COLO829 (cell line): Measurements from ENCODE around the gene HCRT.
A peak's percentile ranks its signal among the peaks of the same experiment; 100 is the strongest.
"Not testable (repeated sequence)": the region's sequence is repeated elsewhere in the genome, so short reads cannot be mapped to it uniquely, and the experiment has no call there.

Experiments
- DNase-seq: peaks from one replicate; pipeline ENCODE4 v3.0.0; 2012; ENCODE audit warnings: low spot score

HCRT gene

DNA sequence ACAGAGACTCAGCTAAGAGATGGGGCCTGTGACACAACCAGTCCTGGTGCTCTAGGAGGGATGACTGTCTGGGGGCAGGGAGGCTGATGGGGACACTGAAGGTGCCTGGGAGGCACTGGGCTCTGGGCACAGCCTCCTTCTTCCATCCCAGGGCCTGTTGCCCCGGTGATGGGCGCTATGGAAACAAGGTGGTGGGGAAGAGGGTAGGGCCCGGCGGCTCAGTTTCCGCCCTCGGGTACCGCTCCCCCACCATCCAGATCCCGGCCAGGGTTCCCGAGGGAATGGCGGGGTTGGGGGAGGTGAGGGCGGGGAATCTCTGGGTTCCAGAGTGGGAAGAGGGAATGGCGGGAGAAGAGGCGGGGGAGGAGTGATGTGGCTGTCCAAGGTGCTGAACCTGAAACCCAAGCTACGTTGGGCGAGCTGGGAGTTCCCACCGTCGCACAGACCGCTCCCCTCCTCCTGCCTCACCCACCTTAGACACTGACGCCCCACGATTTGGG is 5.3 kb downstream of the HCRT start:
- DNase-seq: peak; percentile 74

DNA sequence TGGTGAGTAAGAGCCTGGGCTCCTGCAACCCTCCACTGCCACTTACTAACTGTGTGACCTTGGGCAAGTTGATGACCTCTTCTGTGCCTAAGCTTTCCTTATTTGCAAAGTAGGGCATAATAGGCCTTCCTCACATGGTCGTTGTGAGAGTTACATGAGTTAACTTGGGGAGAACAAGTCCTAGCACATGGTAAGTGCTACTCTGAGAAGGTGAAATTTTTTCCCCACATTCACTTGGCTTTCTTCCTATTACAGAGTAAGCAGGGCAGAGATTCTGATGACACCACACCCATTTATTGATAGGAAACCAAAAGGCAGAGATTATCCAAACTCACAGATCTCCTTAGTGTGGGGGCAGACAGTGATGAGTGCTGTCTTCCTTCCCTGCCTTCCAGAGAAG is 5.9 kb downstream of the HCRT start:
- DNase-seq: no peak

DNA sequence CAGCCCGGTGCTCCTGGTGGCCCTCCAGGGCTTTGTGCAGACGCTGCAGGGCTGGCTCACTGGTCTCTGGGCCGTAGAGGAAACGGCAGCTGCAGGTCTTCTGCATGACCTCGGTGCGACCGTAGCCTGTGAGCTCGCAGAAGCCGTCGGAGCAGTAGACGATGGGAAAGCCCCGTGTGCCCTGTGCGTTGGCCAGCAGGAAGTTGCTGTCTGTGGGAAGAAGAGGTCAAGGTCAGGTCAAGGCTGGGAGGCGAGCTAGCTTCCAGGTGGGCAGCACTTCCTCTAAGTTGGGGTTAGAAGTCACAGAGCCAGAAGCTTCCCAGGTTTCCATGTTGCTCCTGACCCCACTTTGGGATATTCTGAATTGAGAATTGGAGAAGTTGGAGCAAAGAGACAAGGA is 6.4 kb downstream of the HCRT start:
- no peak for DNase-seq

DNA sequence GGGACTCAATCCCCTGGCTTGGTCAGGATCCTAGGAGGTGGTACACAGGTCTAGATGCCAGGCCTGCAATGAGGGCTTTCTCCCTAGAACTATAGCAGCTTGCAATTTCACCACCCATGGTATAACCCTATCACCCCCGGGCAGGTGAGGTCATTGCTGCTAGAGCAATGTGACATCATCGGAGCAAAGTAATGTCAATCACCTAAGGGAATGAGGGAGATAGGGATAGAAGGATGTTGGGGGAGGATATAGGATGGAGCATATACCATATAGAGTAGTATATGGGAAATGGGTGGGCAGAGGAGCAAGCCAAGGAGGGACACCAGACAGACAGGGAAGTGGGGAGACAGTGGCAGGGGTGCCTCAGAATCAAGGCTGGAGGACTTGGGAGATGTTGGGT is 7.6 kb downstream of the HCRT start:
- no peak for DNase-seq

DNA sequence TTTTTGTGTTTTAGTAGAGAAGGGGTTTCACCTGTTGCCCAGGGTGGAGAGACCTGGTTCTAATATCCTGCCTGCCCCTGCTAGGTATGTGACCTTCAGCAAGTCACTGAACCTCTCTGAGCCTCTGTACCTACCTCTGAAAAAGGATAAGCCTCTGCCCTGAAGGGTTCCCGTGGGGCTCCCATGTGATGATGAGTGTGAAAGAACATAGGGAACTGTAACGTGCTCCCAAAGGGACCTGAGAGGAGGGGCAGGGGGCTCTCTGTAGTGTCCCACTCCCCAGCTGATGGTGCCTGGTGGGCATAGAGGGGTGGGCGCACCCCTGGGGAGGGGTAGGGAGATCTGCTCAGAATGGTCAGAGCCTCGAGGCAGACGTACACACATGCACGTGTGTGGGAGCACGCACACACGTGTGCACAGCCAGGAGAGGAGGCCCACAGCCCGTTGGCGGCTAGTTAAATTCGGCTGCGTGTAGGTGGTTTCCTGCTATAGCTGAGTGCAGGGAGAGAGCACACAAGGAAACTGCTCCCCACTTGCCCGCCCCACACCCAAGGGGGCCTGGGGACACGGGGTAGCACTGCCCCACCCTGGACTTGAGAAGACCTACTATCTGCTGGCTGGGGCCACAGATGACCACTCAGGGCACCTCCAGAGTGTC is 11.0 kb downstream of the HCRT start:
- DNase-seq: no peak

DNA sequence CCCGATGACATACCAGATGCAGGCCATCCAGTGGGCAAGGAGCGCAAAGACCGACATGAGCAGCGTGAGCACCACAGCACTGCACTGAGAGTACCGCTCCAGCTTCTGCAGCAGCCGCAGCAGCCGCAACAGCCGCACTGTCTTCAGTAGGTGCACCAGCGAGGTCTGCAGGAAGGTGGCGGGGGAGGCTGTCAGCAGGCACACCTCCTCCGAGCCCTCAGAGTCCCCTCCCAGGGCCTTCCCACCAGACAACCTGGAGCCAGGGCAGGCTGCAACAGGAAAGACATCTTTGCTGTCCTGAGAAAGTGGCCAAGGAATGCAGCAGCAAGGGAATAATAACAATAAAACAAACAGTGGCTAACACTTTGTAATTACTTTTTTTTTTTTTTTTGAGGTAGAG is 13.4 kb downstream of the HCRT start:
- no peak for DNase-seq

DNA sequence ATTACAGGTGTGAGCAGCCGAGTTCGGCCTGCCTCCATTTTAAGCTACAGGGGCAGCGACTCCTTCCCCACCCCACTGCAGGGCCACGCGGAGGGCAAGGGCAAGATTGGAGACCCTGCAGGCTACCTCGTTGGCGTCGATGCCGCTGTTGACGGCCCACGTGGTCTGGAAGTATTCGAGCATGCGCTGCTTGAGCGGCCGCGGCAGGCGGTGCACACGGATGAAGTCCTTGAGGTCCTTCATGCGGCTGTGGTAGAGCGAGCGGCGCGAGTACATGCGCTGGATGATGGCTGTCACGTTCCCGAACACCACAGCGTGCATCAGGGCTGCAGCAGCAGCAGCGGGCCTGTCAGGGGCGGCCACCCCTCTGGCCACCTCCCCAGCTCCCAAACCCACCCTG is 15.9 kb downstream of the HCRT start:
- no peak for DNase-seq

DNA sequence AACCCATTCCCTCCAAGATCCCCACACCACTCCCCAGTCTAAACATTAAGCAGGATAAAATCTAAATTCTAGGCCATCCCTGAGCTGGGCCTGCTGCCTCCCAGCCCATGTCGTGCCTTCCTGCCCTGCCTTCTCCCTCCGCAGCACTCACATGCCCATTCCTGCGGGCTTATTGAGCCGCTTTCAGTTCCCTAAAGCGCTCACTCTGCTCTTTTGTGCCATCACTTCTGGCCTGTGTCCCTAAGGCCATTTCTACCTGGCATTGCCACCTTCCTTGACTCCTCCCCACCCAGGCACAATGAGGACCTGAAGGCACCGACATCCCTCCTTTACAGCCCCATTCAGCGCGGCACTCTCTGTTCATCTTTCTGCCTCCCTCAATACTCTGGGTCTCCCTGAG is 17.4 kb downstream of the HCRT start:
- DNase-seq: no peak

DNA sequence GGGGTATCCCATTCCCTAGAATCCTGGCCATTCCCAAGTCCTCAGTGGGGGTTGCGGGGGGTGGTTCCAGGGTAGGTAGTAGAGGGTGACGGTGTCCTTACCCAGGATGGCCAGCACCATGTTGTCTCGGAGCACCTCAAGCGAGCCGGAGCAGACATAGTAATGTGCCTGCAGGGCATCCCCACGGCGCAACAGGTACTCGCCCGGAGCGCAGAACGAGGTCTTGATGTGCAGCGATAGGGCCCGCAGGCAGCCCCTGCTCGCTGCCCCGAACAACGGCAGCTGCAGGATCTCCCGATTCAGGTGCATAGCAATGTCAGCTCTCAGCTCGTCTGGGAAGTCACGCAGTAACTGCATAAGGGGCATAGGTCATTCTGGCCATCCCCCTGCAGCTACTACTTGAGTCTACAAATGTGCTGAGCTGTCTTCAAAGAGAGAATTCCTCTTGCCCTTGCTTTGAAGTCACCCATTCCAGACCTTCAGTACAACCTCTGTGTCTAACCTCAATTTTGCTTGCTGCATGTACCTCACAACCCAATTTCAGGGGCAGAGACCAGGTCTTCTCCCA is 19.0 kb downstream of the HCRT start:
- DNase-seq: no peak

DNA sequence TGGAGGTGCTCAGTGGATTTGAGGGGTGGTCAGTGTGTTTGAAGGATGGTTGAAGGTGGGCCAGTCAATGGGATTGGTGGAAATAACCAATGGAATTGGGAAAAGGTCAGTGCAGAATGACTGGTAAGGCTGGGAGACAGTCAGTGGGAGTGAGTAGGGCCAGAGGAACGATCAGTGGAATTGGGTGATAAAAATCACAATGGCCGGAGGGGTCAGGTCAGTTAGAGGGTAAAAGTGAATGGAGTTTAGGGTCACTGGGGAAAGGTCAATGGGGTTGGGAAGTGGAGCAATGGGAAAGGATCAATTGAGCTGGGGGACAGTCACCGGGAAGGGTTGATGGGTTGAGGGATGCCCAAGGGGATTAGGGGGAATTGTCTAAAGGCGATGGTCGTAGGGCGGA is 19.5 kb downstream of the HCRT start:
- no peak for DNase-seq

DNA sequence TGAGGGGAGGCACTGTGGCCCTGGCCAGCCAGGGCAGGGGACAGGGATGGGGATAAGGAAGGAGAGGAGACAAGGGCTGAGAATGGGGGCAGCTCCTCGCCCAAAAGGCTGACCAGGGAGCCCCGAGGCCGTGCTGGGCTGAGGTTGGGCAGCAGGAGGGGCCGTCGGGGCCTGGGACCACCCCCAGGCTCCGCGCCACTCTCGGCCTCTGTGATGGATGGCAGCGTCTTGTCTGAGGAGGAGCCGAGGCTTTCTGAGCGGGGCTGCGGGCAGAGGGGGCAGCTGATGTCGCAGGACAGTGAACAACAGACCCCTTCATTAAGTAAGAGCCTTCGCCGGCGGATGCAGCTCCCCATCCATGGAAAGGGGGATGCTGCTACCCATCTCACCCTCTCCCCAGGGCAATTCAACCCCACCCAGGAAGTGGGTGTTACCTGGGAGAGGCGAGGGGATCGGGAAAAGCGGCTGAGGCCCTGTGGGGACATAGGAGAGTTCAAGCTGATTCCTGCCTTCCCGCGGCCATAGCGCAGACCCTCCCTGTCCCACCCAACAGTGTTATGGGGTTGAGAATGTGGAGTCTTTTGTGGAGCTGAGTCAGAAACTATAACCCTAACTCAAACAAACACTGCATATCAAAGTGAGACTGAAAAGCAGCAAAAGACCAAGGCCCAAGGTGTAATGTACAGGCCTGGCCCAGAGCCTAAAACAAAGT is 21.4 kb downstream of the HCRT start:
- no peak for DNase-seq

DNA sequence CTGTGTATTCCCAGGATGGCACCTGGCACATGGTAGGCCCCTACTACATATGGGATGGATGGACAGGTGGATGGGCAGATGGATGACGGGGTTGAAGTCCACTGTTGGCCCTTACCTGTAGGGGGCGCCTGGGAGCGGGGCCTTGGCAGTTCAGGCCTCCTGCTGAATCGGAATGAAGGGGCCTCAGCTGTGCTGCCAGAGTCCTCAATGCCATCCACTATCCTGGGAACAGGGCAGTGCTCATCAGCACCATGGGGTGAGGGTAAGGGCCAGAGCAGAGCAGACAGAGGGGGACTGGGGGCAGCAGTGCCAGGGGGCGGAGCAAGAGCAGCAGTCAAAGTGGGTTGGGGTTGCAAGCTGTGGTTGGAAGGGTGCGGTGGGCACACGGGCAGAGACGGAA is 22.1 kb downstream of the HCRT start:
- DNase-seq: no peak

DNA sequence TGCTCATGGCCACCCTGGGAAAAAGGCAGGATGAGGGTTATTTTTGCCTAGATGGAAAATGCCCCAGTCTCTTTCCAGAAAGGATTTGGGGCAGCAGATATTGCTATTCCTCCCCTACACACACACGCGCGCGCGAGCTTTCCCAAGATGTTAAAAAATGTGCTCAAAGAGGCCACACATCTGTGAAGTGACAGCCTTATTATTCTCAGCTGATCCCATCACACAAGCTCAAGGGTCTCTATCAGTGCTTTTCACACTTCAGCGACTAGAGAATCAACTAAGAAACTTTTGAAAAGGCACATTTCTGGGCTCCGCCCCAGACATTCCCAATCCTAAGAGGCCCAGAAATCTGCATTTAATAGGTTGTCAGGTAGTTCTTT is 24.7 kb downstream of the HCRT start:
- DNase-seq: no peak

DNA sequence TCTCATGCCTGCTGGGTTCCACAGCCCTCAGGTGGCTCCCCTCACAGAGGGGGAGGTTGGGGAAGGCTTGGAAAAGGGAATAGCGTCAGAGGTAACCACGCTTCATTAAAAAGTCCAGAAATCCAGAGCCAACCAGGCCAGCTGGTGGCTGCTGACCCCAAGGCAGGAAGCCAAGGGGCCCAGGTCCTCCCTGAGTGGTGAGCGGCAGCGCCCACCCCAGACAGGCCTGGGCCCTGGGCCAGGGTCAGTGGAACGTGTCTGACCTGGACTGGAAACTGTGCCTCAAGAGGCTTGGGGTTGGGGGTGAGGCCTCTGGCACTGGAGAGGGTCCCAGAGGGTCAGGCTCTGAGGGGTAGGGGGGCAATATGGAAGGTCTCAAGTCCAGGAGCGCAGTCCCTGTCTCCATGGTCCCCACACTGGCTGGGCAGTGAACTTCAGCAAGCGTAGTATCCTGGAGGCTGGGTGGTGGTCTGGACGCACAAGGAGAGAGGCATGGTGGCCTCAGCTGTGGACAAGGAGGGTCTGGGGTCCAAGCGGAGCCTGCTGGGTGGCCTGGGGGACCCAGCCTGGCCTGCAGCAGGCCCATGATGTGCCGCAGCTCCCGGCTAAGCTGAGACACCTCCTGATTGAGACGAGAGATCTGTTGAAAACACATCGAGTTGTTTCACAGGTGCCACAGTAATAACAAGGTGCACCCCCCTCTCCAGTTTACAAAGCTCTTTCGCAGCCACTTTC is 25.3 kb downstream of the HCRT start:
- DNase-seq: no peak

DNA sequence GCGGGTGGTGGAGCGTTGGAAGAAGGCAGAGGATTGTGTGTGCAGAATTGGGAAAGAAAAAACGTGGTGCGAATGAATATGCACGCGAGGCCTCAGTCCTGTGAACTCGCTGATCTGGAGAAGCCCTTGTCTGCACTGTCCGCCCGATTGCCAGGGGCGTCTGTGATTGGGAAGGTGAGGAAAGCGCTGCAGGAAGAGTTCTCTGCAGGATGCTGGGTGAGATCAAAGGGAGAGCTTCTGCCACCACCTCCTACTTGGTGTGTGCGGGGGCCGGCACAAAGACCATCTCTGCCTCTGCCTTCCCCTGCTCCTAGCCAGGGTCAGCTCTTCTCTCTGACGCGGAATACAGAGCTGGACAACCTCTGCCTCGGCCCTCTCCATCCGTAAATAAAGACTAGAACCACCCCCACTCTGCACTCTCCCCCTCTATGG is 29.6 kb downstream of the HCRT start:
- DNase-seq: no peak

DNA sequence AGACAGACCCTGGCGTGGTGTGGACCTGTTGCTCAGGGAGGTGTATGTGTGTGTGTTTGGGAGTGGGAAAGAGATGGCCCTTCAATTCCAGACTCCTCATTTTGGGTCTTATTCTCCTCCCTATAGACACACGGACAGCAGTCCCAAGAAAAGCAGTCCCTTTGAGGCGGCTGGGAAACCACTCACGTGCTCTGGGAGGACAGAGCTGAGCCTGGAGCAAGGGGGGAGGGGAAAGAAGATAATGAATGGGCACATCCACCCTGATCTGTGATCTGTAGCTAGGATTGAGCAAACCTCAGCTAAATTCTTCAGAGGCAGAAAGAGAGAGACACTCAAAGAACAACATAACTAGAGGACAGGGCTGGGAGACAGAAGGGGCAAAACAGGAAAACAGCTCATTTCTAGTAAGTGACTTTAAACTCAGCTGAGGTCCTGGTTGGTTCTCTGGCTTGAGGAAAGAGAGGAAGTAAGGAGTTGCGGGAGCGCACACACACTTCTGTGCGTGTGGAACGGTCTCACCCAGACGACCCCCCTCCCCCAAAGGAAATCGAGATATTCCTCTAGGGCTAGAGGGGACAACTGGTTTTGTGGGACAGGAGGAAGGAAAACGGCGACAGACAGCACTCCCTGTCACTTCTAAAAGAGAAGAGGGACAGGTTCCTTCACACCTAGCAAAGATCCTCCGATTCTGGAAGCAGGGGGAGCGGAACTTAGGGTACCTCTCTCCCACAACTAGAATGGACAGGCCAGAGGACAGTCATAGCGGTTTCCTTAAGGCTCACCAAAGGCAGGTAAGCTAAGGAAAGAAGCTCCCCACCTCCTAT is 31.1 kb downstream of the HCRT start:
- DNase-seq: peak; percentile 31

DNA sequence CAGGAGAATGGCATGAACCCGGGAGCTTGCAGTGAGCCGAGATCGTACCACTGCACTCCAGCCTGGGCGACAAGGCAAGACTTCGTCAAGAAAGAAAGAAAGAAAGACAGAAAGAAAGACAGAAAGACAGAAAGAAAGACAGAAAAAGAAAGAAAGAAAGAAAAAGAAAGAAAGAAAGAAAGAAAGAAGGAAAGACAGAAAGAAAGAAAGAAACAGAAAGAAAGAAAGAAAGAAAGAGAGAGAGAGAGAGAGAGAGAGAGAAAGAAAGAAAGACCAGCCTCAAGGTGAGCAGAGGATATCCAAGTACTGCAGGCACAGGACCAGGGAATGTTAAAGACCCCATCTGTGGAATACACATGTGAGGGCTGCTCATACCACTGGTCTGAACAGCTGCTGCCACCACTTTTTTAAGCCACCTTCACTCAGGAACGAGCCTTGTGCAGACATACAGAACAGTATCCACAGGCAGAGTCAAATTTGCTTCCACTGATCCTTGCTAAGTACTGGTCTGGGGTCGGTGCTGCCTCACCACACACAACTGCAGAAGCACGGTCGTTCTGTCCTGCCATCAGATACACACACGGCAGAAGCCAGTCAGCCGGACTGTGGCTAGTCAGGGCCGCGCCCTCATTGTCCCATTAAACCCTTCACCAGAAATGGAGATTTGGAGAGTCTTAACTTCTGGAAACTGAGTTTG is 38.2 kb downstream of the HCRT start:
- DNase-seq: no peak

DNA sequence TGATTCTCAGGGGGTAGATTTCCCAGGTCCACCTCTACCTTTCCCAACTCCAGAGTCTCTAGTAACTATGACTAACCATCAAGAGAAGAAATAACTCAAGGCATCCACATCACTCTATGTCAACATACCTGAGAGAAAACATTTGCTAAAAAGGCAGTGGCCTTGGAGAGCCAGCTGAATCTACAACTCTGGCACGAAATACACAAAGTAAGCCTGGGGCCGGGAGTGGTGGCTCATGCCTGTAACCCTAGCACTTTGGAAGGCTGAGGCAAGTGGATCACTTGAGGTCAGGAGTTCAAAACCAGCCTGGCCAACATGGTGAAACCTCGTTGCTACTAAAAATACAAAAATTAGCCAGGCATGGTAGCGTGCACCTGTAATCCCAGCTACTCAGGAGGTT is 42.1 kb downstream of the HCRT start:
- not testable (repeated sequence) for DNase-seq

DNA sequence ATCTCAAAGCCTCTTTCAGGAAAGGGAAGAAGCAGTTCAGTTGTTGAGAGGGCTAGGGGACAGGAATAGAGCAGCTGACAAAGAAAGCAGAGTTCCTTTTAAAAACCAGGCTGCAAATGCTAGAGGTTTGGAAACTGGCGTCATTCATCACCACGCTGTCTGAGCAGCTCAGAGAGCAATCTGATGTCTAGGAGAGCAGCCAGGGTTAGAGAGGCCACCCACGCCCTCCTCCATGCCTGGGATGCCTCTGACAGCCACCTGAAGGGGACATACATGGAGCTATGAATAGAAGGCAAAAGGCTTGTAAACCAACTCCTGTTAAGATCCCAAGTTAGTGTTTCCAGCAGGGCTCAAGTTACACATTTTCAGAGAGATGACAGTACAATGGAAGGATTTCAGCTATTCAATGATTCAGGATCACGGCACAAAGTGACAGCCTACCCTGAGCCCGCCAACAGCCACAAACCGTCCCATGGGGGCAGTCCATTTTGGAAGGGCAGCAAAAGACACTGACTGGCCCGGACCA is 42.8 kb downstream of the HCRT start:
- no peak for DNase-seq

DNA sequence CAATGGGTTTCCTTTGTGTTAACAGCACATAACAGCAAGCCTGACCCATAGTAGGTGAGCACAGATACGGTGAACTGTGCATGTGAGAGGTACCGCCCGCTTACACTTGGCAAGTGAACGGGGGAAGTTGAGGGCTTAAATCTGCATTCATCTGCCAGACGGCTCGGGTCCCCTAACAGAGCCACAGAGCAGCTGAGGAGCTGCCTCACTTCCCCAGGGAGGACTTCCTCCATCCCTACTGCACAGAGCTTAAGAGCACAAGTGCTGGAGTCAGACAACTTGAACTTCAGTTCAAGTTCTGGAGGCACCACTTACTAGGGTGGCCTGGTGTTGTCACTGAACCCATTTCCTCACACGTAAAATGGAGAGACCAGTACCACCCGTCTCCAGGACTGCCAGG is 43.9 kb downstream of the HCRT start:
- DNase-seq: no peak

DNA sequence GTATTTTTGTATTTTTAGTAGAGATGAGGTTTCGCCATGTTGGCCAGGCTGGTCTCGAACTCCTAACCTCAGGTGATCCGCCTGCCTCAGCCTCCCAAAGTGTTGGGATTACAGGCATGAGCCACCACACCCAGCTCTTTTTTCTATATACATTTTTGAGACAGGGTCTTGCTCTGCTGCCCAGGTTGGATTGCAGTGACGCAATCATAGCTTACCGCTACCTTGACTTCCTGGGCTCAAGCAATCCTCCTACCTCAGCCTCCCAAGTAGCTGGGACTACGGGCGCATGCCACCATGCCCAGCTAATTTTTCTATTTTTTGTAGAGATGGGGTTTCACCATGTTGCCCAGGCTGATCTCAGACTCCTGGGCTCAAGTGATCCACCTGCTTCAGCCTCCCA is 44.6 kb downstream of the HCRT start:
- not testable (repeated sequence) for DNase-seq
